ENCODE data around the gene CLEC6A.
"Not testable (repeated sequence)": the region's sequence is repeated elsewhere in the genome, so short reads cannot be mapped to it uniquely, and the experiment has no call there.

The CLEC6A gene

GRCh38 chr12:8455727-8456360, at the start of gene CLEC6A:
Gene CLEC6A (plus strand): TSS chr12:8455962. CDS start chr12:8456112, 150 bp downstream.
- no peak for DNase-seq (ENCODE audit: low spot score)

GRCh38 chr12:8419576-8419975, 36.2 kb upstream of the CLEC6A start:
- DNase-seq (ENCODE audit: low spot score) = not testable (repeated sequence)

- DNase-seq (ENCODE audit: low spot score) = no peak
Observed at GRCh38 chr12:8420506-8420905, 35.3 kb upstream of the CLEC6A start.

GRCh38 chr12:8444536-8445278, 11.1 kb upstream of the CLEC6A start:
- DNase-seq (ENCODE audit: low spot score) = not testable (repeated sequence)

GRCh38 chr12:8445731-8446130, 10.0 kb upstream of the CLEC6A start:
- DNase-seq (ENCODE audit: low spot score) = no peak

- DNase-seq (ENCODE audit: low spot score) = no peak
Observed at GRCh38 chr12:8446642-8447547, 8.9 kb upstream of the CLEC6A start.

GRCh38 chr12:8449355-8449859, 6.4 kb upstream of the CLEC6A start:
- no peak for DNase-seq (ENCODE audit: low spot score)

- no peak for DNase-seq (ENCODE audit: low spot score)
Observed at GRCh38 chr12:8452036-8452435, 3.7 kb upstream of the CLEC6A start.

- DNase-seq (ENCODE audit: low spot score) = no peak
Observed at GRCh38 chr12:8453021-8453513, 2.7 kb upstream of the CLEC6A start.

- no peak for DNase-seq (ENCODE audit: low spot score)
Observed at GRCh38 chr12:8453796-8454195, 2.0 kb upstream of the CLEC6A start.

GRCh38 chr12:8455271-8455670, 491 bp upstream of the CLEC6A start:
- no peak for DNase-seq (ENCODE audit: low spot score)

GRCh38 chr12:8461426-8461825, 5.7 kb downstream of the CLEC6A start:
- DNase-seq (ENCODE audit: low spot score) = no peak

GRCh38 chr12:8465301-8465996, 9.7 kb downstream of the CLEC6A start:
- DNase-seq (ENCODE audit: low spot score) = no peak

- DNase-seq (ENCODE audit: low spot score) = no peak
Observed at GRCh38 chr12:8466241-8466640, 10.5 kb downstream of the CLEC6A start.

- DNase-seq (ENCODE audit: low spot score) = no peak
Observed at GRCh38 chr12:8471090-8471489, 15.3 kb downstream of the CLEC6A start.

- DNase-seq (ENCODE audit: low spot score) = no peak
Observed at GRCh38 chr12:8475508-8476203, 19.9 kb downstream of the CLEC6A start.

GRCh38 chr12:8482571-8483061, 26.9 kb downstream of the CLEC6A start:
- no peak for DNase-seq (ENCODE audit: low spot score)

- DNase-seq (ENCODE audit: low spot score) = no peak
Observed at GRCh38 chr12:8483079-8483478, 27.3 kb downstream of the CLEC6A start.

- DNase-seq (ENCODE audit: low spot score) = no peak
Observed at GRCh38 chr12:8491646-8492530, 36.1 kb downstream of the CLEC6A start.

GRCh38 chr12:8493084-8493483, 37.3 kb downstream of the CLEC6A start:
- no peak for DNase-seq (ENCODE audit: low spot score)

Measured in cerebellar cortex (tissue), 1 donor.